MCF 10A (cell line): ENCODE data around the gene ATP13A1. TPM values are rescaled to one million over a fixed set of nuclear protein-coding genes. Genes with fewer than 3 reads are reported as not detected.

ENCODE experiments used
- BruUV-seq: library from RNA; stranded (reverse); fragments of 400-500 nt; replicated peaks from 2 replicates; lab custom pipeline; 2021; lab: Mats Ljungman, UMichigan
- CTCF ChIA-PET: fragments of 300-600 bp; sonication (Branson Sonifier 250); formaldehyde crosslinking; extraction: SDS; loops from one replicate; lab custom pipeline; 2021; ENCODE audit warnings: antibody characterized with exemption, inconsistent platforms; lab: Yijun Ruan, JAX
- POLR2A ChIA-PET: fragments of 300-600, 350-650 bp; sonication (Branson Sonifier 250); formaldehyde crosslinking; extraction: SDS; loops from one replicate; lab custom pipeline; 2020; ENCODE audit warnings: antibody characterized with exemption, inconsistent platforms; lab: Yijun Ruan, JAX
- DNase-seq: peaks from one replicate; pipeline ENCODE4 v3.0.0-alpha.2; 2018; ENCODE audit not compliant: unreplicated experiment
- H3K27ac Mint-ChIP-seq: one replicate; pipeline ENCODE4 v1.8.0; 2022; ENCODE audit warnings: mild to moderate bottlenecking, low read depth, mixed read lengths; ENCODE audit not compliant: unreplicated experiment
- H3K27me3 Mint-ChIP-seq: one replicate; pipeline ENCODE4 v1.8.0; 2022; ENCODE audit warnings: mixed read lengths; ENCODE audit not compliant: insufficient read depth, unreplicated experiment
- H3K36me3 Mint-ChIP-seq: one replicate; pipeline ENCODE4 v1.8.0; 2022; ENCODE audit warnings: mild to moderate bottlenecking, moderate library complexity, mixed read lengths; ENCODE audit not compliant: insufficient read depth, unreplicated experiment
- H3K4me1 Mint-ChIP-seq: one replicate; pipeline ENCODE4 v1.8.0; 2022; ENCODE audit warnings: mixed read lengths; ENCODE audit not compliant: insufficient read depth, unreplicated experiment
- H3K4me3 Mint-ChIP-seq: one replicate; pipeline ENCODE4 v1.8.0; 2022; ENCODE audit warnings: mild to moderate bottlenecking, moderate library complexity, mixed read lengths; ENCODE audit not compliant: unreplicated experiment
- H3K9me3 Mint-ChIP-seq: one replicate; pipeline ENCODE4 v1.8.0; 2022; ENCODE audit warnings: mixed read lengths; ENCODE audit not compliant: unreplicated experiment
- intact Hi-C: fragments of 100-400 bp; cut with micrococcal nuclease; formaldehyde crosslinking; loops from 2 replicates; pipeline ENCODE4 v1.14.1; 2022
- total RNA-seq: library from RNA; stranded (reverse); gene quantifications from 2 replicates; pipeline ENCODE4 v1.2.3, GENCODE V29; 2022
- TF ChIP-seq, protein P1 (sequence below): fragments of 200-600 bp; IDR thresholded peaks from one replicate; pipeline ENCODE4 v1.8.0; 2022; ENCODE audit warnings: antibody characterized with exemption, mild to moderate bottlenecking; ENCODE audit not compliant: unreplicated experiment

Gene ATP13A1
- total RNA-seq, 1 experiment from 2014 or later = 63.9 TPM

DNA sequence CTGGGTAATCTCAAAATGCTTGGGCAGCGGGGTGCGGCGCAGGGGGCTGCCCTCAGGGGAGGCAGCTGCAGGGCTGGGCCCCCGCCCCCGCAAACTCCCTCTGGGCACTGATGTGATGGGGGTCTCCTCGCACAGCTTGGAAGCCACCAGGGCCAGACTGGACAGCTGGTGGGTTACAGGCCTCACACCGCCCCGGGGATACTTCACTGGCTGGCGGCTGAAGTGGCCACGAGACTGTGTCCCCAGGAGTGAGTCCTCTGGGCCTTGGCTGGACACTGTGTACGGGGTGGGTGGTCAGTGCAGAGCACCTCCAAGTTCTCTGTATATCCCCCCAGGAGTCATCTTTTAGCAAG, 33.4 kb downstream of the ATP13A1 start:
- no TSS peak for BruUV-seq
- DNase-seq = no peak
- H3K4me1 Mint-ChIP-seq = peaks cover 13% of the 10 kb centered on the region
- no peak overlapping the region for H3K4me3 Mint-ChIP-seq
- intact Hi-C loops = no loop called here
- no peaks in the 10 kb centered on the region for H3K27me3 Mint-ChIP-seq
- H3K27ac Mint-ChIP-seq = no peak overlapping the region
- peaks cover 35% of the 10 kb centered on the region for H3K36me3 Mint-ChIP-seq
- TF ChIP-seq, protein P1, sequence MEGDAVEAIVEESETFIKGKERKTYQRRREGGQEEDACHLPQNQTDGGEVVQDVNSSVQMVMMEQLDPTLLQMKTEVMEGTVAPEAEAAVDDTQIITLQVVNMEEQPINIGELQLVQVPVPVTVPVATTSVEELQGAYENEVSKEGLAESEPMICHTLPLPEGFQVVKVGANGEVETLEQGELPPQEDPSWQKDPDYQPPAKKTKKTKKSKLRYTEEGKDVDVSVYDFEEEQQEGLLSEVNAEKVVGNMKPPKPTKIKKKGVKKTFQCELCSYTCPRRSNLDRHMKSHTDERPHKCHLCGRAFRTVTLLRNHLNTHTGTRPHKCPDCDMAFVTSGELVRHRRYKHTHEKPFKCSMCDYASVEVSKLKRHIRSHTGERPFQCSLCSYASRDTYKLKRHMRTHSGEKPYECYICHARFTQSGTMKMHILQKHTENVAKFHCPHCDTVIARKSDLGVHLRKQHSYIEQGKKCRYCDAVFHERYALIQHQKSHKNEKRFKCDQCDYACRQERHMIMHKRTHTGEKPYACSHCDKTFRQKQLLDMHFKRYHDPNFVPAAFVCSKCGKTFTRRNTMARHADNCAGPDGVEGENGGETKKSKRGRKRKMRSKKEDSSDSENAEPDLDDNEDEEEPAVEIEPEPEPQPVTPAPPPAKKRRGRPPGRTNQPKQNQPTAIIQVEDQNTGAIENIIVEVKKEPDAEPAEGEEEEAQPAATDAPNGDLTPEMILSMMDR = no peak
- H3K9me3 Mint-ChIP-seq = no peaks in the 10 kb centered on the region
- ChIA-PET CTCF (no interaction called here), POLR2A (no interaction called here)

DNA sequence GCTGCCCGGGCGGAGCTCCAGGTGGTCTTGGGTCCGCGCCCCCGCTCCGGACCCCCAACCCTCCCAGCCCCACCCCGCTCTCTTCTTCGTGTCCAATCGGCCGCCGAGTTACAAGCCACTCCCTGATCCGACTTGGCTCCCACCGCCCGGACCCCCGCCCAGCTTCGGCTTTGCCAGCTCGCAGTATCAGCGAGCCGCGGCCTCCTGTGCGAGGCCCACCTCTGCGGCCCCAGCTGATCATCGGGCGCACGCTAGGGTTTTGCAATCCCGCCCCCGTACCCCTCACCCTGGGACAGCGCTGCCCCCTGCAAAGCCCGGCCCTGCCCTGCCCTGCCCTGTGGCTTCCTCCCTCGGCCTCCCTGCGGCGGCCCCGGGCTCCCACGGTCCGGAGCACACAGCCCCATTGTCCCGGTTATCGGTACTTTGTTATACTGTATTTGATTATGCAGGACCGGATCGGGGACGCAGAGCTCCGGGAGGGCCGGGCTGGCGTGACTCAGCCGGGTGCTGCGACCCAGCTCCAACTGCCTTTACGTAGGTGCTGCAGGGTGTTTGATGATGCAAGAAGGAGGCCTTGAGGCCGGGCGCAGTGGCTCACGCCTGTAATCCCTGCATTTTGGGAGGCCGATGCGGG, 34.9 kb downstream of the ATP13A1 start:
- BruUV-seq = no TSS peak
- Mint-ChIP-seq H3K36me3 (peaks cover 30% of the 10 kb centered on the region), H3K27me3 (no peaks in the 10 kb centered on the region), H3K27ac (peak overlapping the region; percentile 77), H3K4me3 (peak overlapping the region; percentile 75), H3K4me1 (peaks cover 13% of the 10 kb centered on the region), H3K9me3 (no peaks in the 10 kb centered on the region)
- DNase-seq = peak; percentile 92
- intact Hi-C loops = loop anchor here (5.0 kb wide), 1 partner anchor 76 kb away; no protein-coding TSS in a partner anchor
- TF ChIP-seq, protein P1 = no peak
- POLR2A ChIA-PET = interaction anchor here (0.5 to 2.2 kb wide), 19 partner anchors 14 to 267 kb away, joined by 3 to 16 read pairs (median 4); partner anchors contain the start of gene ATP13A1
- CTCF ChIA-PET = interaction anchor here (0.5 to 2.1 kb wide), 11 partner anchors 11 to 184 kb away, joined by 3 to 13 read pairs (median 4); no protein-coding TSS in a partner anchor

DNA sequence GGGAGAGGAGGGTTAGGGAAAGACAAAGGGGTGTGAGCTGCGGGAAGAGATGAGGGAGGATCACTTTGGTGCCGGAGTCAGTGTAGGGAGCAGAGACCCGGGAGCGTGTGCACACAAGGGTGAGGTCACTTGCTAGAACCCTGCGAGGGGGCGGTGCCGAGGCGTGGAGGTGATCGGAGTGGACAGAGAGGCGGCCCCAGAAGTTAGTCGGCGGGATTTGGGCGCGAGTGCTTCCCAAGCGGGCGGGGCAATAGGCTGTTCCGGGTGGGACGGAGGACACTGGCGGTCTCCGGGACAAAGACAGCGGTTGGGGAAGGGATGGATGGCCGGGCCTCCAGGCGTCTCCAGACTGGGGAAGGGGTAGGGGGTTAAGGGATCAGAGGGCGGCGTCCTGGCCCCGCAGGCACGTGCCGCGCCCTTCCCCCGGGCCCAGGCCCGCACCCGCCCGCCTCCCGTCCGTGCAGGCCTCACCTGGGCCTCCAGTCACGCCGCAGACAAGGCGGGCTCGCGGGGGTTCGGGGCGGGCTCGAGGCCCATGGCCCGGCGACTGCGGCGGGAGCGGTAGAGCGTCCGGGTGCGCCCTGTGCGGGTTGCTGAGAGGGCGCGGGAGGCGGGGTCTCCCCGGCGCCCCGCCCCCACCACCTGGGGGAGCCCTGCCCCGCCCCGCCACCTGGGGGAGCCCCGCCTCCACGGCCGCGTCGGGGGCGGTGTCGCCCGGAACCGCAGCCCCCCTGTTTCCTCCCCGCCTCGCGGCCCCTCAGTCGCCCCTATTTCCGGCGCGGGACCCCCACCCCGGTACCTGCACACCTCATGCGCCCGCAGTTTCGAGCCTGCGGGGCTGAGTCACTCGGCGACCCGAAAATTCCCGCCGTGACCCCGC, 35.6 kb downstream of the ATP13A1 start, which contains the start of gene LPAR2:
TSS of gene LPAR2 (minus strand) at position 600 of the 880 bp plus-strand sequence. CDS start 945 bp downstream, outside the sequence.
- ChIA-PET POLR2A (interaction anchor here (0.5 to 2.2 kb wide), 16 partner anchors 11 to 162 kb away, joined by 3 to 16 read pairs (median 4); partner anchors contain the start of genes ATP13A1 and NDUFA13), CTCF (interaction anchor here (0.5 to 2.1 kb wide), 11 partner anchors 11 to 185 kb away, joined by 3 to 13 read pairs (median 4); no protein-coding TSS in a partner anchor)
- peak; percentile 52 for DNase-seq
- no TSS peak for BruUV-seq
- intact Hi-C loops = loop anchor here (5.0 kb wide), 1 partner anchor 76 kb away; no protein-coding TSS in a partner anchor
- Mint-ChIP-seq H3K27ac (peak within 1 kb of the TSS; percentile 77), H3K9me3 (no peaks in the 10 kb centered on the region), H3K36me3 (peaks cover 30% of the 10 kb centered on the region), H3K4me1 (peaks cover 13% of the 10 kb centered on the region), H3K27me3 (no peaks in the 10 kb centered on the region), H3K4me3 (peak within 1 kb of the TSS; percentile 75)
- TF ChIP-seq, protein P1 = no peak
